H1 (cell line): ENCODE results near the gene AFF4.

Experiments used
- CBX8 ChIP-seq: fragments of 300-800, 300-1000 bp; sonication (generic); IDR thresholded peaks from 2 replicates; pipeline ENCODE4 v1.7.1; 2016; ENCODE audit warnings: low read depth, low read length, borderline replicate concordance
- GTF2F1 ChIP-seq: IDR thresholded peaks from 2 replicates; pipeline ENCODE4 v1.6.1; 2012; ENCODE audit warnings: low read depth, low read length, improper control_type of control experiment, borderline replicate concordance
- POLR2A ChIP-seq, 2 experiments: IDR thresholded peaks; 1 replicate in 1 of 2; 2 replicates in 1 of 2; pipeline ENCODE4 v1.6.1; 2011; ENCODE audit warnings: low read depth in 2 of 2, low read length in 2 of 2, mild to moderate bottlenecking in 2 of 2; ENCODE audit errors: control extremely low read depth in 1 of 2
- USF2 ChIP-seq: IDR thresholded peaks from 2 replicates; pipeline ENCODE4 v1.6.1; 2011; ENCODE audit warnings: low read length, improper control_type of control experiment
- TF ChIP-seq, protein P1 (sequence below), 3 experiments: IDR thresholded peaks; 1 replicate in 2 of 3; 2 replicates in 1 of 3; pipeline versions ENCODE4 v1.5.1 to v1.6.1; 2011; ENCODE audit warnings: low read length in 3 of 3, mild to moderate bottlenecking in 3 of 3, inconsistent platforms in 2 of 3, low read depth in 1 of 3, moderate library complexity in 1 of 3; ENCODE audit not compliant: insufficient read depth in 1 of 3; ENCODE audit errors: control extremely low read depth in 1 of 3
- TF ChIP-seq, protein P2 (sequence below): IDR thresholded peaks from 2 replicates; pipeline ENCODE4 v1.6.1; 2012; ENCODE audit warnings: low read length, inconsistent platforms

GRCh38 chr5:132961887-132962286, 1.5 kb downstream of the AFF4 start:
- TF ChIP-seq, protein P1, sequence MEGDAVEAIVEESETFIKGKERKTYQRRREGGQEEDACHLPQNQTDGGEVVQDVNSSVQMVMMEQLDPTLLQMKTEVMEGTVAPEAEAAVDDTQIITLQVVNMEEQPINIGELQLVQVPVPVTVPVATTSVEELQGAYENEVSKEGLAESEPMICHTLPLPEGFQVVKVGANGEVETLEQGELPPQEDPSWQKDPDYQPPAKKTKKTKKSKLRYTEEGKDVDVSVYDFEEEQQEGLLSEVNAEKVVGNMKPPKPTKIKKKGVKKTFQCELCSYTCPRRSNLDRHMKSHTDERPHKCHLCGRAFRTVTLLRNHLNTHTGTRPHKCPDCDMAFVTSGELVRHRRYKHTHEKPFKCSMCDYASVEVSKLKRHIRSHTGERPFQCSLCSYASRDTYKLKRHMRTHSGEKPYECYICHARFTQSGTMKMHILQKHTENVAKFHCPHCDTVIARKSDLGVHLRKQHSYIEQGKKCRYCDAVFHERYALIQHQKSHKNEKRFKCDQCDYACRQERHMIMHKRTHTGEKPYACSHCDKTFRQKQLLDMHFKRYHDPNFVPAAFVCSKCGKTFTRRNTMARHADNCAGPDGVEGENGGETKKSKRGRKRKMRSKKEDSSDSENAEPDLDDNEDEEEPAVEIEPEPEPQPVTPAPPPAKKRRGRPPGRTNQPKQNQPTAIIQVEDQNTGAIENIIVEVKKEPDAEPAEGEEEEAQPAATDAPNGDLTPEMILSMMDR (IDR thresholded peaks at IDR 0.05; ENCODE audit: control extremely low read depth in 1 of 3, insufficient read depth in 1 of 3, low read depth in 1 of 3, low read length in 3 of 3), result no peak
- TF ChIP-seq USF2 (no peak), POLR2A (IDR thresholded peaks at IDR 0.05; ENCODE audit: control extremely low read depth in 1 of 2, low read depth in 2 of 2, low read length in 2 of 2) (no peak), GTF2F1 (no peak), CBX8 (no peak)
- TF ChIP-seq, protein P2, sequence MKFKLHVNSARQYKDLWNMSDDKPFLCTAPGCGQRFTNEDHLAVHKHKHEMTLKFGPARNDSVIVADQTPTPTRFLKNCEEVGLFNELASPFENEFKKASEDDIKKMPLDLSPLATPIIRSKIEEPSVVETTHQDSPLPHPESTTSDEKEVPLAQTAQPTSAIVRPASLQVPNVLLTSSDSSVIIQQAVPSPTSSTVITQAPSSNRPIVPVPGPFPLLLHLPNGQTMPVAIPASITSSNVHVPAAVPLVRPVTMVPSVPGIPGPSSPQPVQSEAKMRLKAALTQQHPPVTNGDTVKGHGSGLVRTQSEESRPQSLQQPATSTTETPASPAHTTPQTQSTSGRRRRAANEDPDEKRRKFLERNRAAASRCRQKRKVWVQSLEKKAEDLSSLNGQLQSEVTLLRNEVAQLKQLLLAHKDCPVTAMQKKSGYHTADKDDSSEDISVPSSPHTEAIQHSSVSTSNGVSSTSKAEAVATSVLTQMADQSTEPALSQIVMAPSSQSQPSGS, result no peak
